LoVo (cell line): Measurements from ENCODE around the gene HCFC1R1.

Experiments used
- DNase-seq: peaks from one replicate; pipeline ENCODE4 v3.0.0-alpha.2; 2016; ENCODE audit warnings: low spot score

HCFC1R1 gene

GRCh38 chr16:3000540-3000939 lies 23.2 kb downstream of the HCFC1R1 start:
- DNase-seq, result no peak

DNA sequence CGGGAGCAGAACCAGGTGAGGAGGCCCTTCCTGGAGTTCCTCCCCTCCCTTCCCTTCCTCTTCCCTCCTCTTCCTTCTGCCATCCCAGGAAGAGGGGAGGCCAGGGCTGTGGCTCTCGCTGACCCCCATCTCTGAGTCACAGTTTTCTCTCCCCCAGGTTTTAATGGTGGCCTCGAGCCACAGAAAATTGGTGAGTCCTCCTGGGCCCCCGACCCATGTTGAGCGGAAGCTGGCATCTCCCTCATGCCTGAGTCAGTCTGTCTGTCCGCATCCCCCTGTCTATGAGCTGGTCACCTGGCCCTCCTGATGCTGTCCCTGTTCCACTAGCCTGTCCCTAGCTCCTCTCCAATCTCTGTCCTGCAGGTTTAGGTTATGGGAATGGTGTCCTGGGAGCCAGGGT lies 23.8 kb downstream of the HCFC1R1 start:
- no peak for DNase-seq

GRCh38 chr16:2996298-2996697 lies 27.4 kb downstream of the HCFC1R1 start:
- no peak for DNase-seq

DNA sequence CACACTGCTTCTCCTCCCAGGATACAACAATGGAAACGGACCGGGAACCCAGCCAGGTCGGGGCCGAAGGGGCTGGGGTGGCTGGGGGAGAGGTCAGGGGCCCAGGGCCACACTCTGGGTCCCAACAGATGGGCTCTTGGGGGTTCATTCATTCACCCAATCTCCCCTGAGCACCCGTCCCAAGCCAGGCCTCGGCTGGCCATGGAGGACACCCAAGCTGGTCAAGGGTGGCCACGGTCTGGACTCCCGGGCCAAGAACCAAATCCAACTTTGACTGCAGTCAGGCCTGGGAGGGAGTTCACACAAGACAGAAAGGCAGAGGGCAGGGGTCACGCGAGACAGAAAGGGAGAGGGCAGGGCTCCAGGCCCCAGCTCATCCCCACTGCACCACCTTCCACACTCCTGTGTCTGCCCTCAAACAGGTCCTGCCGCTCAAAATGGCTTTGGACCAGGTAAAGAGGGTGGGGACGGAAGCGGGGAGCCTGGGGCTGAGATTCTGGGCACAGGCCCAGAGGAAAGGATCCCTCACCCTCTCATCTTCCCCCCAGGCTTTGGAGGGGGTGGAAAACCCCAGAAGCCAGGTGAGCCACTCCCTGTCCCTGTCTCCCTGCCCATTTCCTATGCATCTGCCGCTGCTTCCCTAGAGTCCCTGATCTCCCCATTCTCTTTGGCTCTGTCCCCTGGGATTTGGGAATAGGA lies 31.2 kb downstream of the HCFC1R1 start:
- no peak for DNase-seq

- DNase-seq, result no peak
These were observed 32.0 kb downstream of the HCFC1R1 start for GRCh38 chr16:2991566-2992261.

DNA sequence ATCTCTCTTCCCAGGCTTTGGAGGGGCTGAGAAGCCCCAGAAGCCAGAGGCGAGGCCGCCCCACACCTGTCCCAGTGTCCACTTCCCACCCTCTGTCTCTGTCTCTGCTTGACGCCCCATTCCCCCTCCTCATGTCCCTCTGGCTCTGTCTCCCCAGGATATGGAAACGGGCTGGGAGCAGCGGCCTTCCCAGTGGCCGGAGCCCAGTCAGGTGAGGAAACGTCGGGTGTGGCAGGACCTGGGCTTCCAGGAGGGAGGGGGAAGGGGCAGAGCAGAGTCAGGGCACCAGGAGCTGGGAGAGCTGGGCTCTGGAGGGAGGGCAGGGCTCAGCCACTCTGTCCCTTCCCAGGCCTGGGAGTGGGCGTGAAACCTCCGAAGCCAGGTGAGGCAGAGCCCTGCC lies 32.9 kb downstream of the HCFC1R1 start:
- no peak for DNase-seq

- DNase-seq, result no peak
These were observed 35.1 kb downstream of the HCFC1R1 start for GRCh38 chr16:2988590-2989099.

GRCh38 chr16:2987833-2988232 lies 35.9 kb downstream of the HCFC1R1 start:
- DNase-seq, result no peak

DNA sequence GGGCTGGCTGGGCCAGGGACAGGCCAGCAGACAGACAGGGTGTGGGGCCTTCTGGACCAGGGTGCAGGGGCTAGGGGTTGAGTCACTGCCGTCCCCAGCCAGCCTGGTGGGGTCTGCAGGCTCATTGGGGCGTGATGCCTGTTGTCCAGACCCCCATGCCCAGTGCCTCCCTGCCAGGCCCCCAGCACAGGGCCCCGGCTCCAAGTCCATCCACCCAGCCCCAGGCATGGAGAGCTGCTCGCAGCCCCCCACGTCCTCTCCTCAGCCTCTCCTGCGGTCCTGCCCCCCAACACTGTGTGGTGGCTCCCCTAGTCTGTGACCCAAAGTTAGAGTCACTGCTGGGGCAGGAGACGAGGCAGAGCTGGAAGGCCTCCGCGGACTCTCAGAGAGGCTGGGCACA lies 36.5 kb downstream of the HCFC1R1 start:
- no peak for DNase-seq

GRCh38 chr16:2986623-2987188 lies 37.0 kb downstream of the HCFC1R1 start:
- no peak for DNase-seq

- no peak for DNase-seq
These were observed 37.8 kb downstream of the HCFC1R1 start for GRCh38 chr16:2985893-2986355.

GRCh38 chr16:2985462-2985861 lies 38.3 kb downstream of the HCFC1R1 start:
- DNase-seq, result no peak

DNA sequence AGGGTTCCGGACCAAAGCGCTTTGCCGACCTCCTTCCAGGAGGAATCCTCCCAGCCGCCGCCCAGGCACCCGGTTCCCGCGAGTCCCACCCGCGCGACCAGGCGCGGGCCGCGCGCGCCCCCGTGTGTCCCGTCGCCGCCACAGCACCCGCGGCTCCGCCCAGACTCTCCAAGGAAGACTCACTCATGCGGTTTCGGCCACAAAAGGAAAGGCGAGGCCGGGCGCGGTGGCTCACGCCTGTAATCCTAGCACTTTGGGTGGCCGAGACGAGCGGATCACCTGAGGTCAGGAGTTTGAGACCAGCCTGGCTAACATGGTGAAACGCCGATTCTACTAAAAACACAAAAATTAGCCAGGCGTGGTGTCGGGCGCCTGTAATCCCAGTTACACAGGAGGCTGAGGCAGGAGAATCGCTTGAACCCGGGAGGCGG lies 40.0 kb downstream of the HCFC1R1 start:
- DNase-seq, result peak; percentile 86

- no peak for DNase-seq
These were observed 41.3 kb downstream of the HCFC1R1 start for GRCh38 chr16:2982402-2982801.

- no peak for DNase-seq
These were observed 41.9 kb downstream of the HCFC1R1 start for GRCh38 chr16:2981899-2982250.

- DNase-seq, result no peak
These were observed 42.4 kb downstream of the HCFC1R1 start for GRCh38 chr16:2981177-2981898.

DNA sequence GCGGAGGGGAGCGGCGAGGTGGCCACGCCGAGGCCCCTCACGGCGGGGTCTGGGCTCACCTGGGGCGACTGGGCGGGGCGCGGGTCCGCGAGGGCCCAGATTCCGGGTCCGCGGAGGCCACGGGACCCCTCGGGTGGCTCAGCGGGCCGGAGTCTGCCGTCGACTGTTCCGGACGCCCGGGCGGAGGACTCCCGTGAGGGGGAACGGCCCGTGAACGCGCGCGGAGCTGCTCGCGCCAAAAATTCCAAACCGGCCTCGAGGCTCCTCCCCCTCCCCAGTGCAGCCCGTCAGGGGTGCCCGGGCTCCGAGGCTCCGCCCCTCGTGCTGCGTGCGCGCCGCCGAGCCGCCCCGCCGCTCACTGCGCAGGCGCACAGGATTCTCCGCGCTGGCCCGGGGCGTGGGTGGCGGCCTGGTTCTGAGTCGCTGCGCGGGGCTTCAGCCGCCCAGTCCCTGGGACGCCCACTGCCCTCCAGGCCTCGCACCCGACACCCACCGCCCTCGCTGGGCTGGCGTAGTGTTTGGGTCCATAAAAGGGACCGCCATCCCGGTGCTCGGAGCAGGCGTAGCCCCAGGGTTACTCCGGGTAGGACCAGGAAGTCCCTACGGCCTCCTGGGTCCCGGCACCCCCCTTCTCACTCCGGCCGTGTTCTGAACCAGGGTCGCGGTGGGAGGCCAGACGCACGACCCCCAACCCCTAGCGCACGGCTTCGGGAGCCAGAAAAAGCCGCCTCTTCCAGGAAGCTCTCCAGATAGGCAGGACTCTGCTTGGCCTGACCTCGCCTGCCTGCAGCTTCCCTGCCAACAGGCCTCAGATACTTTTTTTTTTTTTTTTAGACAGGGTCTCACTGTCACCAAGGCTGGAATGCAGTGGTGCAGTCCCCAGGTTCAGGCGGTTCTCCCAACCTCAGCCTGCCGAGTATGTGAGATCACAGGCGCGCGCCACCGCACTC lies 43.2 kb downstream of the HCFC1R1 start, which contains the start of gene PKMYT1:
PKMYT1 (minus strand) TSS at position 220 of the 950 bp plus-strand sequence. CDS start 789 bp downstream, outside the sequence.
- peak; percentile 94 for DNase-seq

- no peak for DNase-seq
These were observed 44.0 kb downstream of the HCFC1R1 start for GRCh38 chr16:2979669-2980226.

DNA sequence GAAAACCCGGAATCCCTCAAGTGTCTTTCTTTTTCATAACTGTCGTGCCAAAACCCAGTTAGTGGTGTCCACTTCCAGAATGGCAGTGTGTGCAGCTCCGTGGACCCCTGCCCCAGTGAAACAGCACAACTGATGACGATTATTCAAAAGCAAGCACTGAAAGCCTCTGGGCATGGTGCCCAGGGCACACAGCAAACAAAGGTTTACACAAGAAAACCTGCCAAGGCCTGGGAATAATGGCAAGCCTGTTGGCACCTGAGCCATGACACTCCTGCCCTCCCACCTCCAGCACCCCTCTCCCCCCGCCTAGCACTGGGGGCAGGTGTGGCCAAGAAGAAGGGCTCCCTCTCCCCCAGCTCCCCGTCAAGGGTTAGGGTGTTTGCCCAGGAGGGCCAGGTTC lies 46.3 kb downstream of the HCFC1R1 start:
- DNase-seq, result no peak

DNA sequence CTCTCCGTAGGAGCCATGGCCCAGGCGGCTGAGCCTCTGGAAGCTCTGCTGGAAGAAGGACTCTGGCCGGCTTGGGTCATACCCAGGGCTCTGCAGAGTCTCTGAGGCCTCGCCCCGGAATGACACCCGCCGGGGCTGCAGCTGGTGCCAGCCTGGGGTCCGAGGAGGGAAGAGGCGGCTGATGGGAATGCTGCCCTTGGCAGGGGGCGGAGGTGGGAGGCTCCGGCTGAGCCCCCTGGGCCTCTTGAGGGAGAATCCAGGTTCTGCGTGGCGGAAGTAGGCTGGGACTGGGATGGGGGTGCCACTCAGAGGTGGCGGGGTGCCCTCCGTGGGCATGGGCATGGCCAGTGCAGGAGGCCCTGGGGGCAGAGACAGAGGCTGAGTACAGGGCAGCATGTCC lies 47.1 kb downstream of the HCFC1R1 start:
- DNase-seq, result no peak

GRCh38 chr16:2976201-2976600 lies 47.5 kb downstream of the HCFC1R1 start:
- DNase-seq, result no peak
